SK-N-SH treated with all-trans-retinoic acid at 6 μM for 48 hours (cell line): Measurements from ENCODE around the gene OR51A2.

Experiments
- ARNTL ChIP-seq: fragments of 450-650 bp; formaldehyde crosslinking; IDR thresholded peaks from 2 replicates; pipeline ENCODE4 v1.5.0; 2020; ENCODE audit warnings: low read depth, mild to moderate bottlenecking, moderate library complexity, borderline replicate concordance
- GLIS3 ChIP-seq: fragments of 250-450 bp; sonication (Bioruptor Pico); IDR thresholded peaks from 2 replicates; pipeline ENCODE4 v1.5.0; 2020; ENCODE audit warnings: mild to moderate bottlenecking, moderate library complexity
- RARB ChIP-seq: fragments of 250-450 bp; sonication (Bioruptor Pico); IDR thresholded peaks from 2 replicates; pipeline ENCODE4 v1.8.0; 2021; ENCODE audit warnings: mild to moderate bottlenecking, moderate library complexity
- ZFP3 ChIP-seq: fragments of 250-450 bp; sonication (Bioruptor Pico); IDR thresholded peaks from 2 replicates; pipeline ENCODE4 v1.5.0; 2020; ENCODE audit warnings: mild to moderate bottlenecking, moderate library complexity
- ZNF70 ChIP-seq: fragments of 450-650 bp; formaldehyde crosslinking; IDR thresholded peaks from 2 replicates; pipeline ENCODE4 v1.5.0; 2020; ENCODE audit warnings: mild to moderate bottlenecking, moderate library complexity
- TF ChIP-seq, protein P1 (sequence below): fragments of 250-450 bp; sonication (Bioruptor Pico); IDR thresholded peaks from 2 replicates; pipeline ENCODE4 v1.5.1; 2021; ENCODE audit warnings: mild to moderate bottlenecking, moderate library complexity

DNA sequence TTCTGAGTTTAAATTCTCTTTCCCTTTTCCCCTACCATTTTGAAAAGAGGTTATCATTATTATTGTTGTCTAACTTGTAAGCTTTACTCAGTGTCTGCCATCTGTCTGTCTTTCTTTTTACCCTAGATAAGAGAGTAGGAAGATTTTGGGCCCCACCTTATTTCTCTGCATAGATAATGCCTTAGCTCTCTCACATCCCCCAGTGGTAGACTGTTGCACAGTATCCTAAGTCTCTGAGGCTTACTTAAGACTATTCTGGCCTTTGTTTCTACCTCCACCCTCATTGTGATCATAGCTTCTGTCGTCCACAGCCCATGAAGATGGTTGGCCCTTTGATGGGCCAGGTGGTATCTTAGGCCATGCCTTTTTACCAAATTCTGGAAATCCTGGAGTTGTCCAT is 35.5 kb upstream of the OR51A2 start:
- TF ChIP-seq GLIS3 (CRISPR knock-in tag) (no peak), ZFP3 (CRISPR knock-in tag) (no peak), ARNTL (CRISPR knock-in tag) (no peak), RARB (CRISPR knock-in tag) (no peak), ZNF70 (CRISPR knock-in tag) (no peak)
- TF ChIP-seq, protein P1, sequence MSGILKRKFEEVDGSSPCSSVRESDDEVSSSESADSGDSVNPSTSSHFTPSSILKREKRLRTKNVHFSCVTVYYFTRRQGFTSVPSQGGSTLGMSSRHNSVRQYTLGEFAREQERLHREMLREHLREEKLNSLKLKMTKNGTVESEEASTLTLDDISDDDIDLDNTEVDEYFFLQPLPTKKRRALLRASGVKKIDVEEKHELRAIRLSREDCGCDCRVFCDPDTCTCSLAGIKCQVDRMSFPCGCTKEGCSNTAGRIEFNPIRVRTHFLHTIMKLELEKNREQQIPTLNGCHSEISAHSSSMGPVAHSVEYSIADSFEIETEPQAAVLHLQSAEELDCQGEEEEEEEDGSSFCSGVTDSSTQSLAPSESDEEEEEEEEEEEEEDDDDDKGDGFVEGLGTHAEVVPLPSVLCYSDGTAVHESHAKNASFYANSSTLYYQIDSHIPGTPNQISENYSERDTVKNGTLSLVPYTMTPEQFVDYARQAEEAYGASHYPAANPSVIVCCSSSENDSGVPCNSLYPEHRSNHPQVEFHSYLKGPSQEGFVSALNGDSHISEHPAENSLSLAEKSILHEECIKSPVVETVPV (CRISPR knock-in tag) = no peak
